H7 (cell line): ENCODE measurements around the gene XAGE3. TPM values are rescaled to one million over a fixed set of nuclear protein-coding genes. Genes with fewer than 3 reads are reported as not detected.
"Not testable (repeated sequence)": the region's sequence is repeated elsewhere in the genome, so short reads cannot be mapped to it uniquely, and the experiment has no call there.

Experiments
- DNase-seq: peaks from one replicate; pipeline ENCODE4 v3.0.0; 2012
- H3K27me3 ChIP-seq: 2 replicates; pipeline ENCODE4 v1.6.0; 2011; ENCODE audit warnings: mild to moderate bottlenecking, low read length; ENCODE audit not compliant: control insufficient read depth, insufficient read depth
- H3K36me3 ChIP-seq: replicated peaks from 2 replicates; pipeline ENCODE4 v1.5.1; 2011; ENCODE audit warnings: low read length; ENCODE audit not compliant: control insufficient read depth, insufficient read depth
- H3K4me3 ChIP-seq: 2 replicates; pipeline ENCODE4 v1.5.1; 2011; ENCODE audit warnings: low read depth, mild to moderate bottlenecking, control low read depth, low read length, moderate library complexity; ENCODE audit not compliant: insufficient read depth
- total RNA-seq: library from RNA; depleted of rRNA; stranded (reverse); fragments of >200 nt; shearing (Covaris generic); gene quantifications from 2 replicates; pipeline ENCODE4 v1.2.3, GENCODE V29; 2014; rRNA removed

Gene XAGE3
- not detected in 2 replicates for total RNA-seq

- no peak for DNase-seq
- Histone ChIP-seq H3K27me3 (no peaks in the 10 kb centered on the region), H3K36me3 (no peaks in the 10 kb centered on the region), H3K4me3 (no peak within 1 kb of the TSS)
Observed at GRCh38 chrX:52867610-52868348, at the start of gene XAGE3. XAGE3 (minus strand) TSS chrX:52868083; CDS start chrX:52867133, 950 bp downstream.

- DNase-seq, H3K4me3 ChIP-seq, H3K27me3 ChIP-seq, H3K36me3 ChIP-seq: not testable (repeated sequence)
Observed at GRCh38 chrX:52914704-52915103, 46.8 kb upstream of the XAGE3 start.

- not testable (repeated sequence) for H3K36me3 ChIP-seq, H3K4me3 ChIP-seq, H3K27me3 ChIP-seq, DNase-seq
Observed at GRCh38 chrX:52913681-52914080, 45.8 kb upstream of the XAGE3 start.

- not testable (repeated sequence) for H3K36me3 ChIP-seq, H3K4me3 ChIP-seq, H3K27me3 ChIP-seq, DNase-seq
Observed at GRCh38 chrX:52909313-52909969, 41.6 kb upstream of the XAGE3 start.

GRCh38 chrX:52907900-52908299, 40.0 kb upstream of the XAGE3 start:
- H3K36me3 ChIP-seq, DNase-seq, H3K4me3 ChIP-seq, H3K27me3 ChIP-seq: not testable (repeated sequence)

GRCh38 chrX:52907137-52907536, 39.3 kb upstream of the XAGE3 start:
- not testable (repeated sequence) for DNase-seq, H3K4me3 ChIP-seq, H3K36me3 ChIP-seq, H3K27me3 ChIP-seq

GRCh38 chrX:52906072-52906471, 38.2 kb upstream of the XAGE3 start:
- not testable (repeated sequence) for H3K4me3 ChIP-seq, DNase-seq, H3K27me3 ChIP-seq, H3K36me3 ChIP-seq

- not testable (repeated sequence) for H3K36me3 ChIP-seq, DNase-seq, H3K27me3 ChIP-seq, H3K4me3 ChIP-seq
Observed at GRCh38 chrX:52905531-52905930, 37.6 kb upstream of the XAGE3 start.

- H3K4me3 ChIP-seq, H3K27me3 ChIP-seq, DNase-seq, H3K36me3 ChIP-seq: not testable (repeated sequence)
Observed at GRCh38 chrX:52896855-52897709, 29.2 kb upstream of the XAGE3 start, which contains the start of gene FAM156B. FAM156B (plus strand) TSS chrX:52897330; CDS start chrX:52907226, 9,896 bp downstream.

- not testable (repeated sequence) for H3K4me3 ChIP-seq
Observed at GRCh38 chrX:52896438-52896837, 28.6 kb upstream of the XAGE3 start.

GRCh38 chrX:52888090-52888489, 20.2 kb upstream of the XAGE3 start:
- H3K36me3 ChIP-seq, H3K4me3 ChIP-seq, DNase-seq, H3K27me3 ChIP-seq: not testable (repeated sequence)

More at GRCh38 chrX:52896438-52896837, 28.6 kb upstream of the XAGE3 start:
- not testable (repeated sequence) for DNase-seq, H3K36me3 ChIP-seq, H3K27me3 ChIP-seq

GRCh38 chrX:52887459-52887858, 19.6 kb upstream of the XAGE3 start:
- DNase-seq, H3K36me3 ChIP-seq, H3K27me3 ChIP-seq, H3K4me3 ChIP-seq: not testable (repeated sequence)

- DNase-seq, H3K4me3 ChIP-seq, H3K36me3 ChIP-seq, H3K27me3 ChIP-seq: not testable (repeated sequence)
Observed at GRCh38 chrX:52876386-52876785, 8.5 kb upstream of the XAGE3 start.

GRCh38 chrX:52875436-52875835, 7.6 kb upstream of the XAGE3 start:
- not testable (repeated sequence) for H3K4me3 ChIP-seq, DNase-seq

More at GRCh38 chrX:52875436-52875835, 7.6 kb upstream of the XAGE3 start:
- not testable (repeated sequence) for H3K36me3 ChIP-seq, H3K27me3 ChIP-seq
